DOHH2 (cell line): ENCODE measurements around the gene PPARA.

Source experiments
- H3F3A ChIP-seq: fragments of 200-600 bp; sonication (generic), shearing (Covaris generic); 2 replicates; pipeline ENCODE4 v1.6.0; 2016; ENCODE audit warnings: antibody characterized with exemption, mild to moderate bottlenecking; ENCODE audit not compliant: control insufficient read depth, insufficient read depth
- H3K27ac ChIP-seq: fragments of 200-600 bp; sonication (generic); 2 replicates; pipeline ENCODE4 v1.5.1; 2014; ENCODE audit warnings: low read depth, mild to moderate bottlenecking, low read length, moderate library complexity
- H3K27me3 ChIP-seq: fragments of 200-600 bp; sonication (generic); 2 replicates; pipeline ENCODE4 v1.6.1; 2014; ENCODE audit warnings: mild to moderate bottlenecking, low read length, mixed read lengths; ENCODE audit not compliant: control insufficient read depth
- H3K36me3 ChIP-seq: fragments of 200-600 bp; sonication (generic); 2 replicates; pipeline ENCODE4 v1.6.1; 2014; ENCODE audit warnings: mild to moderate bottlenecking, low read length, moderate library complexity, mixed read lengths; ENCODE audit not compliant: control insufficient read depth
- H3K4me1 ChIP-seq: fragments of 200-600 bp; sonication (generic); 2 replicates; pipeline ENCODE4 v1.6.1; 2014; ENCODE audit warnings: mild to moderate bottlenecking, low read length, mixed read lengths; ENCODE audit not compliant: control insufficient read depth
- H3K4me2 ChIP-seq: fragments of 200-600 bp; sonication (generic); 2 replicates; pipeline ENCODE4 v1.6.0; 2014; ENCODE audit warnings: mild to moderate bottlenecking, low read length, moderate library complexity
- H3K4me3 ChIP-seq: fragments of 200-600 bp; sonication (generic); 2 replicates; pipeline ENCODE4 v1.5.1; 2014; ENCODE audit warnings: mild to moderate bottlenecking, low read length, mixed read lengths
- H3K79me2 ChIP-seq: fragments of 200-600 bp; sonication (generic); 2 replicates; pipeline ENCODE4 v1.6.1; 2014; ENCODE audit warnings: mild to moderate bottlenecking, low read length, mixed read lengths; ENCODE audit not compliant: control insufficient read depth
- H3K9me2 ChIP-seq: fragments of 200-600 bp; sonication (generic); replicated peaks from 2 replicates; pipeline ENCODE4 v1.6.1; 2014; ENCODE audit warnings: mild to moderate bottlenecking, low read length, mixed read lengths; ENCODE audit not compliant: control insufficient read depth
- H3K9me3 ChIP-seq: fragments of 200-600 bp; sonication (generic); 2 replicates; pipeline ENCODE4 v1.6.1; 2014; ENCODE audit warnings: antibody characterized with exemption, low read length, mixed read lengths; ENCODE audit not compliant: control insufficient read depth, insufficient read depth
- H4K20me1 ChIP-seq: fragments of 200-600 bp; sonication (generic); 2 replicates; pipeline ENCODE4 v1.6.0; 2014; ENCODE audit warnings: low read depth, mild to moderate bottlenecking, antibody characterized with exemption, low read length, moderate library complexity; ENCODE audit not compliant: control insufficient read depth, insufficient read depth
- CTCF ChIP-seq: fragments of 200-600 bp; sonication (generic); IDR thresholded peaks from one replicate; pipeline ENCODE4 v1.5.1; 2014; ENCODE audit warnings: antibody characterized with exemption, mild to moderate bottlenecking, low read depth, low read length; ENCODE audit not compliant: poor library complexity, severe bottlenecking
- EZH2phosphoT487 ChIP-seq: fragments of 200-600 bp; sonication (generic); IDR thresholded peaks from 2 replicates; pipeline ENCODE4 v1.6.1; 2017; ENCODE audit warnings: borderline replicate concordance, mild to moderate bottlenecking, antibody characterized with exemption, low read length, moderate library complexity, mixed read lengths

PPARA gene

GRCh38 chr22:46120420-46120737 lies 29.9 kb upstream of the PPARA start:
- no peak overlapping the region for H3K4me3 ChIP-seq
- H3K9me3 ChIP-seq: no peaks in the 10 kb centered on the region
- no peak overlapping the region for H3K4me2 ChIP-seq
- no peaks in the 10 kb centered on the region for H3K9me2 ChIP-seq
- peaks cover 8% of the 10 kb centered on the region; the same call in 1 of the 2 replicates for H3K4me1 ChIP-seq
- H3K27me3 ChIP-seq: no peaks in the 10 kb centered on the region
- no peaks in the 10 kb centered on the region for H4K20me1 ChIP-seq
- H3K27ac ChIP-seq: no peak overlapping the region
- TF ChIP-seq EZH2phosphoT487: no peak
- TF ChIP-seq CTCF: no peak
- no peaks in the 10 kb centered on the region for H3K79me2 ChIP-seq
- no peaks in the 10 kb centered on the region for H3F3A ChIP-seq
- H3K36me3 ChIP-seq: no peaks in the 10 kb centered on the region

DNA sequence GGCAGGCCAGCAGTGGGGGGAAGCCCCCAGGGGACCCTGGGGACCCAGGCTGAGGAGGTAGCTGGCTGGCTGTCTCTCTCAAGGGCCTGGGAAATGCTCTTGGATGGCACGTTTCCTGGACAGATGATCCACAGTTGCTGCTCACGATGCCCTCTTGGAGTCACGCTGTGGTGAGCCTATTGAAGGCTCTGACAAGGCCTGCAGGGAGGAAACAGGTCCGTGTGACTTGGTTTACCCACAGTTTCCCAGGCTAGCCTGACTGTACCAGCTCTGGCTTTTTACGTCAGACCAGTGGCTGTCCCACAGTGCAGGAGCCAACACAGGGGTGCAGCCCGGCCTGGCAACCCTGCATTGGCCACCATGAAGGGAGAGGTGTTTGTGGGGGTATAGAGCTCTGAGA lies 29.2 kb upstream of the PPARA start:
- H3K27me3 ChIP-seq: no peaks in the 10 kb centered on the region
- no peak overlapping the region for H3K4me3 ChIP-seq
- no peaks in the 10 kb centered on the region for H3K9me3 ChIP-seq
- no peak overlapping the region for H3K27ac ChIP-seq
- no peak for TF ChIP-seq EZH2phosphoT487
- TF ChIP-seq CTCF: no peak
- no peaks in the 10 kb centered on the region for H4K20me1 ChIP-seq
- no peaks in the 10 kb centered on the region for H3K9me2 ChIP-seq
- H3K4me2 ChIP-seq: no peak overlapping the region
- H3K79me2 ChIP-seq: no peaks in the 10 kb centered on the region
- H3F3A ChIP-seq: no peaks in the 10 kb centered on the region
- peaks cover 8% of the 10 kb centered on the region; the same call in 1 of the 2 replicates for H3K4me1 ChIP-seq
- H3K36me3 ChIP-seq: no peaks in the 10 kb centered on the region

GRCh38 chr22:46121523-46122287 lies 28.6 kb upstream of the PPARA start:
- H3K79me2 ChIP-seq: no peaks in the 10 kb centered on the region
- no peaks in the 10 kb centered on the region for H3K36me3 ChIP-seq
- H3K27ac ChIP-seq: no peak overlapping the region
- H3K9me2 ChIP-seq: no peaks in the 10 kb centered on the region
- no peaks in the 10 kb centered on the region for H4K20me1 ChIP-seq
- no peak overlapping the region for H3K4me2 ChIP-seq
- TF ChIP-seq EZH2phosphoT487: no peak
- no peak for TF ChIP-seq CTCF
- no peaks in the 10 kb centered on the region for H3F3A ChIP-seq
- H3K9me3 ChIP-seq: no peaks in the 10 kb centered on the region
- no peak overlapping the region for H3K4me3 ChIP-seq
- no peaks in the 10 kb centered on the region for H3K27me3 ChIP-seq
- peaks cover 6% of the 10 kb centered on the region; the same call in 1 of the 2 replicates for H3K4me1 ChIP-seq
